GM13977 (cell line): ENCODE results near the gene ADAMTS1.
"Not testable (repeated sequence)": the region's sequence is repeated elsewhere in the genome, so short reads cannot be mapped to it uniquely, and the experiment has no call there.

Experiments
- DNase-seq: peaks from one replicate; pipeline ENCODE4 v3.0.0; 2012; ENCODE audit warnings: low spot score
- in situ Hi-C: fragments of 300-500 bp; cut with MboI; formaldehyde crosslinking; loops from one replicate; pipeline ENCODE4 v1.12.0; 2022; ENCODE audit warnings: low sequenced_read_pairs, low pct_unique_long_range_greater_than_20kb, mixed read lengths, inconsistent platforms; ENCODE audit not compliant: unreplicated experiment
- TF ChIP-seq, protein P1 (sequence below): IDR thresholded peaks from 2 replicates; pipeline ENCODE4 v1.5.1; 2012; ENCODE audit warnings: mild to moderate bottlenecking, control low read depth; ENCODE audit not compliant: insufficient read depth; ENCODE audit errors: extremely low read depth, missing control alignments

ADAMTS1 gene

DNA sequence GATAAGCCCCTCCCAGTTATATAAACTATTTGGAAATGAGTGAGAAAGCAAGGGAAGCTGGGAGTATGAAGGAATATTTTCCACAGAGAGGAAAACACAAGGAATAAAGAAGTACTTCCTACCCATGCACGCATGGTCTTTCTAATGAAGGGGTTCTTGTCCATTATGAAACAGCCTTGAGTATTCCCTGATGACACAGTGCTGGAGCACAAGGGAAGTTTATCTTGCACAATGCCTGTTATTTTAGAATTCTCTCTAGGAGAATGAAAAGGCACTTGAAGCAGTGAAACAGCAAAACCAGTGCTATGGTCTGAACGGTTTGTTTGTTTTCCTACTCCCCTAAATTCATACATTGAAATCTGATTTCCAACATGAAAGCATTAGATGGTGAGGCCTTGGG lies 38.6 kb upstream of the ADAMTS1 start:
- TF ChIP-seq, protein P1, sequence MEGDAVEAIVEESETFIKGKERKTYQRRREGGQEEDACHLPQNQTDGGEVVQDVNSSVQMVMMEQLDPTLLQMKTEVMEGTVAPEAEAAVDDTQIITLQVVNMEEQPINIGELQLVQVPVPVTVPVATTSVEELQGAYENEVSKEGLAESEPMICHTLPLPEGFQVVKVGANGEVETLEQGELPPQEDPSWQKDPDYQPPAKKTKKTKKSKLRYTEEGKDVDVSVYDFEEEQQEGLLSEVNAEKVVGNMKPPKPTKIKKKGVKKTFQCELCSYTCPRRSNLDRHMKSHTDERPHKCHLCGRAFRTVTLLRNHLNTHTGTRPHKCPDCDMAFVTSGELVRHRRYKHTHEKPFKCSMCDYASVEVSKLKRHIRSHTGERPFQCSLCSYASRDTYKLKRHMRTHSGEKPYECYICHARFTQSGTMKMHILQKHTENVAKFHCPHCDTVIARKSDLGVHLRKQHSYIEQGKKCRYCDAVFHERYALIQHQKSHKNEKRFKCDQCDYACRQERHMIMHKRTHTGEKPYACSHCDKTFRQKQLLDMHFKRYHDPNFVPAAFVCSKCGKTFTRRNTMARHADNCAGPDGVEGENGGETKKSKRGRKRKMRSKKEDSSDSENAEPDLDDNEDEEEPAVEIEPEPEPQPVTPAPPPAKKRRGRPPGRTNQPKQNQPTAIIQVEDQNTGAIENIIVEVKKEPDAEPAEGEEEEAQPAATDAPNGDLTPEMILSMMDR, result no peak
- in situ Hi-C loops, result no loop called here
- DNase-seq, result no peak

DNA sequence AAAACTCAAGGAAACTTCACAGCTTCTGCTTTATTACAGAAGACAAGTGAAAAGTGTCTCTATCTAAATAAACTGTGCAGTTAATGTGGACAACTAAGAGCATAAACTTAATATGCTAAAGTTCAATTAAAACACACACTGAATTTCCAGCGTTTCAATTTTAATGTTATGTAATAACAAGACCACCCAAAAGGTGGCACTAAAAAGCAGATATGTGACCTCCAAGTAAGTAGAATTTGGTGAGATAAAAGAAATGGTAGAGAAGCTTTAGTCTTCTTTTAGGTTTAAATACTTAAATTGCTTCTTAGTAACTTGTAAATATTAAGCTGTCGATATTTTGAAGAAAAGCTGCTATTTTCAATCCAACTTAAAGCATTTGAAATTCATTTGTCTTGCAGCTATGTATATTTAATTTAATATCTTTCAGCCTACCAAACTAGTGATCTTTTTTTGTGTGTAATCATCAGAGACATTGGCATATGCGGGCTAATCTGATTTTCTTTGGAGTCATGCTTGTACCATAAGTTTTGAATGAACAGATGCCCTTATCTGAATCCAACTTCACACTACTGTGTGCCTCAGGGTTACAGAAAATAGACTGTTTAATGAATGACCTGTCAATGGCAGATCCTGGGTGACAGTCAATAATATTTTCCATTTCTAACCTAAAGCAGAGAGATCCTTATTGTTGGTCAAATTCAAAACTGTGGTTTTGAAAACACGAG lies 36.5 kb upstream of the ADAMTS1 start:
- in situ Hi-C loops, result no loop called here
- DNase-seq, result no peak
- TF ChIP-seq, protein P1, result no peak

DNA sequence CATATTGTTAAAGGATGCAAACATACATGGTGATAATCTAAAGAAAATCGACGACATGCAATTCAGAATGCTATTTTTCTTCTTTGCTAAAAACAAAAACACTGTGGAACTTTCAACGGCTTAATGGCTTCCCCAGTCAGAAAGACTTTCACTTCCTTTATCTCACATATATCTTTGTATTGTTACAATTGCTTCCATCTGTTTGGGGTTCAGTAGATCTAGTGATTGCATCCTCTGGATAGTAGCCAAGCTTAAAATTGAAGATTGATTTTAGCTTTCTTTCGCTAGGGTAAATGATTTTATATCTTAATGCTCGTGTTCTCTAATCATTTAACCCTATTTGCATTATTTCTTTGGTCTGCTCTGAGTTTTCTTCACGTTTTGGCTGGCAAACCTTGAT lies 31.8 kb upstream of the ADAMTS1 start:
- TF ChIP-seq, protein P1, result no peak
- no peak for DNase-seq
- in situ Hi-C loops, result no loop called here

DNA sequence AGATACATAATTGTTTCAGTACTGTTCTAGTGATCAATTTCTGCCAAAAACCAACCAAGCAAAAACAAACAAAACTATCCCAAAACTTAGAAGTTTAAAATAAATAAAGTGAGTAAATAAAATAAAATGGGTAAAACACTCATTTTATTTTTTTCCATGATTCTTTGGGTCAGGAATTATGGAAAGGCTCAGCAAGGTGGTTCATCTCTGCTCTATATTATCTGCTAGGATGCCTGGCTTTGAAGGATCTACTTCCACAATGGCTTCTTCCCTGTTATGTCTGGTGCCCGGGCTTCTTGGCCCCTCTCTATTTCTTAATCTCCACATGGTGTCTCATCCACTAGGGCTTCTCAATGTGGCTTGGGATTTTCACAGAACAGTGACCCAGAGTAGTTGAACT lies 29.1 kb upstream of the ADAMTS1 start:
- DNase-seq, result no peak
- in situ Hi-C loops, result no loop called here
- TF ChIP-seq, protein P1, result no peak

DNA sequence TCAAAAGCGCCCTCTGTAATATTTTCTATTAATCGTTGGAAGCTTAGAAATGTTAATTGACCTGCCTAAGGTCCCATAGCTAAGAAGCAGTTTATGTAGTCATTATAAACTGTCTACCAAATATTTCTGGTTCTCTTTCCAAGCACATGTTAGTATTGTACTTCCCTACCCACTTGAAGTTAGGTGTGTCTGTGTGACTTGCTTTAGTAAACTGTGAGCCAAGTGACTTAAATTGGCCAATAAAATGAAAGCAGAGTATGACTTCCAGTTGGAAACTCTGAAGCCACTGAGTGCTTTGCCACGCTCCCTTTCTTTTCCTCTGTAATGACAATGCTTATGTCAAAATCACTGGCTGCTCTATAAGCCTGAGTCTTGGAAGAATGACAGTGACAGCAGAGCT lies 20.6 kb upstream of the ADAMTS1 start:
- in situ Hi-C loops, result no loop called here
- TF ChIP-seq, protein P1, result no peak

DNA sequence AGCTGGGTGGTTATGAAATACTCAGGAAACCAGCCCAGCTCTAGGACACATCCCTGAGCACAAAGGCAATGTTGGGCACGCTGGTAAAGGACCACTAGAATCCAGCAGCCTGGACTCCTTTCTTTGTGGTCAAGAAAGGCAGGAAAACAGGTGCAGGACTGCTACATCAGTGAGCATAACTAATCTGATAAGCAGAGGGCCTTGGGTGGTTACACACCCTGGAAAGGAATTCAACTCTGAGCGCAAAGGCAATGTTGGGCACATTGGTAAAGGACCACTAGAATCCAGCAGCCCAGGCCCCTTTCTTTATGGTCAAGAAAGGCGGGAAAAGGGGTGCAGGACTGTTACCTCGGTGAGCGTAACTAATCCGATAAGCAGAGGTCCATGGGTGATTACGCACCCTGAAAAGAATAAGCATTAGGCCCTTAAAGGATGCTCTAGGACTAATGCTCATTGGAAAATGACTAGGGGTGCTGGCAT lies 11.7 kb upstream of the ADAMTS1 start:
- DNase-seq, in situ Hi-C loops: not testable (repeated sequence)

More for the DNA sequence above, 20.6 kb upstream of the ADAMTS1 start:
- DNase-seq, result no peak

DNA sequence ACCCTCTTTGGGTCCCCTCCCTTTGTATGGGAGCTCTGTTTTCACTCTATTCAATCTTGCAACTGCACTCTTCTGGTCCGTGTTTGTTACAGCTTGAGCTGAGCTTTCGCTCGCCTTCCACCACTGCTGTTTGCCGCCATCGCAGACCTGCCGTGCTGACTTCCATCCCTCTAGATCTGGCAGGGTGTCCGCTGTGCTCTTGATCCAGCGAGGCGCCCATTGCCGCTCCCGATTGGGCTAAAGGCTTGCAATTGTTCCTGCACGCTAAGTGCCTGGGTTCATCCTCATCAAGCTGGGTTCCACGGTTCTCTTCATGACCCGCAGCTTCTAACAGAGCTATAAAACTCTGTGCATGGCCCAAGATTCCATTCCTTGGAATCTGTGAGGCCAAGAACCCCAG lies 9.5 kb upstream of the ADAMTS1 start:
- DNase-seq, in situ Hi-C loops: not testable (repeated sequence)

DNA sequence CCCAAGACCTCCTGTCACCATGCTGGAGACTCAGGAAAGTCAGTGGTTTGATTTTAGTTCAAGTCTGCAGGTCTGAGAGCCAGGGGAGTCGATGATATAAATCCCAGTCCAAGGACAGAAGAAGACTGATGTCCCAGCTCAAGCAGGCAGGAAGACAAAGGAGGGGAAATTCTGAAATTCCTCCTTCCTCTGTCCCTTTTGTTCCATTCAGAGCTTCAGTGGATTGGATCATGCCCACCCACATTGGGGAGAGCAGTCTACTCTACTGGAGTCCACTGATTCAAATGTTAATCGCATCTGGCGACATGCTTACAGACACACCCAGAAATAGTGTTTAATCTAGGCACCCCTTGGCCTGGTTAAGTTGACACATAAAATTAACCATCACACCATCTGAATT lies 7.2 kb upstream of the ADAMTS1 start:
- no peak for DNase-seq

More for the DNA sequence above, 7.2 kb upstream of the ADAMTS1 start:
- TF ChIP-seq, protein P1, result no peak
- in situ Hi-C loops, result no loop called here
